Natural killer cell (primary cell): ENCODE results near the gene PSTK. TPM values are rescaled to one million over a fixed set of nuclear protein-coding genes. Genes with fewer than 3 reads are reported as not detected.

Experiments
- ATAC-seq, 3 donors: fragments of 150-1000 bp in 2 of 3; fragments of 200-7000 bp in 1 of 3; cut with Tn5 transposase; 1 replicate in 1 of 3; 2 replicates in 2 of 3; pipeline ENCODE4 v1.10.0; 2021; ENCODE audit warnings: mild to moderate bottlenecking in 2 of 3, moderate library complexity in 2 of 3
- DNase-seq, 2 donors: peaks; one replicate each; pipeline versions ENCODE4 v3.0.0 to v3.0.0-alpha.2; 2013 to 2021; ENCODE audit warnings: mixed read lengths in 1 of 2
- H3K27ac ChIP-seq: one replicate; pipeline ENCODE4 v1.5.1; 2013; ENCODE audit warnings: mild to moderate bottlenecking, low read length
- H3K27me3 ChIP-seq: one replicate; pipeline ENCODE4 v1.6.1; 2013; ENCODE audit warnings: low read length; ENCODE audit not compliant: control insufficient read depth, insufficient read depth
- H3K36me3 ChIP-seq: one replicate; pipeline ENCODE4 v1.6.1; 2013; ENCODE audit warnings: low read length; ENCODE audit not compliant: control insufficient read depth, insufficient read depth
- H3K4me1 ChIP-seq: one replicate; pipeline ENCODE4 v1.6.1; 2013; ENCODE audit warnings: low read length; ENCODE audit not compliant: control insufficient read depth, insufficient read depth
- H3K4me3 ChIP-seq: one replicate; pipeline ENCODE4 v1.5.1; 2013; ENCODE audit warnings: low read length
- H3K9me3 ChIP-seq: one replicate; pipeline ENCODE4 v1.6.1; 2013; ENCODE audit warnings: low read length; ENCODE audit not compliant: control insufficient read depth, insufficient read depth
- H3K27ac Mint-ChIP-seq, 2 donors: one replicate each; pipeline ENCODE4 v1.8.0; 2022; ENCODE audit warnings: mild to moderate bottlenecking in 2 of 2, mixed read lengths in 2 of 2, moderate library complexity in 1 of 2
- H3K27me3 Mint-ChIP-seq, 2 donors: one replicate each; pipeline ENCODE4 v1.8.0; 2022; ENCODE audit warnings: low read depth in 2 of 2, mixed read lengths in 2 of 2
- H3K36me3 Mint-ChIP-seq: one replicate; pipeline ENCODE4 v1.8.0; 2022; ENCODE audit warnings: mixed read lengths
- H3K4me1 Mint-ChIP-seq, 2 donors: one replicate each; pipeline ENCODE4 v1.8.0; 2022; ENCODE audit warnings: mixed read lengths in 2 of 2
- H3K4me3 Mint-ChIP-seq: one replicate; pipeline ENCODE4 v1.8.0; 2022; ENCODE audit warnings: mild to moderate bottlenecking, moderate library complexity, mixed read lengths
- H3K9me3 Mint-ChIP-seq, 2 donors: one replicate each; pipeline ENCODE4 v1.8.0; 2022; ENCODE audit warnings: mixed read lengths in 2 of 2
- CTCF ChIP-seq: fragments of 200-600 bp; IDR thresholded peaks from one replicate; pipeline ENCODE4 v1.8.0; 2022; ENCODE audit warnings: antibody characterized with exemption
- WGBS: methylation state at CpG from one replicate; pipeline ENCODE4 v1.1.7; 2013; ENCODE audit warnings: missing lambda C conversion rate; ENCODE audit not compliant: insufficient coverage; 5-methylcytosine and 5-hydroxymethylcytosine counted together
- intact Hi-C: fragments of 100-400 bp; cut with micrococcal nuclease; formaldehyde crosslinking; loops from one replicate; pipeline ENCODE4 v1.14.2; 2022
- total RNA-seq, 4 donors: library from RNA; stranded (reverse); fragments of 120-200 nt in 1 of 4; gene quantifications; one replicate each; pipeline versions ENCODE4 v1.2.3 to v1.2.4, GENCODE V29; 2013 to 2022

Gene PSTK
- total RNA-seq, 3 donors from 2014 or later (not counting 1 experiment from before 2014, with no cell fraction given), result 10.6 to 13.8 (median 13.7) TPM

GRCh38 chr10:122981066-122981464, 864 bp downstream of the PSTK start:
- peak overlapping the region; percentile 90 for H3K4me3 Mint-ChIP-seq
- ATAC-seq, result no peak
- H3K36me3 ChIP-seq, result no peaks in the 10 kb centered on the region
- no peak overlapping the region for H3K4me3 ChIP-seq
- intact Hi-C loops, result no loop called here
- no peaks in the 10 kb centered on the region for H3K9me3 ChIP-seq
- TF ChIP-seq CTCF, result no peak
- H3K27me3 ChIP-seq, result no peaks in the 10 kb centered on the region
- WGBS, result 39% methylated on average over 3 of the region's 4 CpGs
- peaks cover 12% of the 10 kb centered on the region for H3K4me1 ChIP-seq
- H3K4me1 Mint-ChIP-seq, result peaks cover 16 to 17% of the 10 kb centered on the region in 2 donors
- peak overlapping the region; percentile 90 to 93 for H3K27ac Mint-ChIP-seq
- H3K27ac ChIP-seq, result peak overlapping the region; percentile 4
- no peaks in the 10 kb centered on the region for H3K9me3 Mint-ChIP-seq
- peak in 1 of 2 donors; percentile 34 for DNase-seq
- no peaks in the 10 kb centered on the region for H3K36me3 Mint-ChIP-seq
- H3K27me3 Mint-ChIP-seq, result peaks cover 9 to 15% of the 10 kb centered on the region in 2 donors

GRCh38 chr10:122983898-122984297, 3.7 kb downstream of the PSTK start:
- Histone ChIP-seq H3K4me1 (peaks cover 12% of the 10 kb centered on the region), H3K4me3 (no peak overlapping the region), H3K27ac (no peak overlapping the region), H3K27me3 (no peaks in the 10 kb centered on the region), H3K9me3 (no peaks in the 10 kb centered on the region), H3K36me3 (no peaks in the 10 kb centered on the region)
- Mint-ChIP-seq H3K9me3 (no peaks in the 10 kb centered on the region), H3K36me3 (peaks cover 5% of the 10 kb centered on the region), H3K4me1 (peaks cover 16 to 17% of the 10 kb centered on the region in 2 donors), H3K27ac (no peak overlapping the region), H3K4me3 (no peak overlapping the region), H3K27me3 (no peaks in the 10 kb centered on the region)
- no peak for ATAC-seq
- intact Hi-C loops, result no loop called here
- WGBS, result 98% methylated on average over 6 of the region's 6 CpGs
- TF ChIP-seq CTCF, result no peak
- DNase-seq, result no peak

- TF ChIP-seq CTCF, result no peak
- Histone ChIP-seq H3K4me3 (no peak overlapping the region), H3K36me3 (peaks cover 1% of the 10 kb centered on the region), H3K27ac (no peak overlapping the region), H3K27me3 (no peaks in the 10 kb centered on the region), H3K4me1 (peaks cover 8% of the 10 kb centered on the region), H3K9me3 (no peaks in the 10 kb centered on the region)
- peaks cover 14 to 17% of the 10 kb centered on the region in 2 donors for H3K4me1 Mint-ChIP-seq
- intact Hi-C loops, result no loop called here
- no peaks in the 10 kb centered on the region for H3K9me3 Mint-ChIP-seq
- WGBS, result 96% methylated on average over 2 of the region's 2 CpGs
- no peak overlapping the region for H3K27ac Mint-ChIP-seq
- peaks cover 5% of the 10 kb centered on the region for H3K36me3 Mint-ChIP-seq
- no peak overlapping the region for H3K4me3 Mint-ChIP-seq
- DNase-seq (no peak), ATAC-seq (no peak)
- no peaks in the 10 kb centered on the region for H3K27me3 Mint-ChIP-seq
Observed at GRCh38 chr10:122984708-122985107, 4.5 kb downstream of the PSTK start.

- ATAC-seq (no peak), DNase-seq (no peak)
- no peaks in the 10 kb centered on the region for H3K9me3 Mint-ChIP-seq
- no peaks in the 10 kb centered on the region for H3K9me3 ChIP-seq
- H3K36me3 ChIP-seq, result peaks cover 2% of the 10 kb centered on the region
- H3K36me3 Mint-ChIP-seq, result peaks cover 5% of the 10 kb centered on the region
- H3K27me3 ChIP-seq, result no peaks in the 10 kb centered on the region
- H3K4me1 Mint-ChIP-seq, result peaks cover 1% of the 10 kb centered on the region in 2 donors
- H3K4me1 ChIP-seq, result no peaks in the 10 kb centered on the region
- H3K27ac ChIP-seq, result no peak overlapping the region
- H3K4me3 Mint-ChIP-seq, result no peak overlapping the region
- WGBS, result 97% methylated on average over 5 of the region's 6 CpGs
- H3K4me3 ChIP-seq, result no peak overlapping the region
- intact Hi-C loops, result no loop called here
- no peaks in the 10 kb centered on the region for H3K27me3 Mint-ChIP-seq
- no peak overlapping the region for H3K27ac Mint-ChIP-seq
- TF ChIP-seq CTCF, result no peak
Observed at GRCh38 chr10:122986335-122986734, 6.1 kb downstream of the PSTK start.
